ENCODE measurements around the gene ZNF738.
"Not testable (repeated sequence)": the region's sequence is repeated elsewhere in the genome, so short reads cannot be mapped to it uniquely, and the experiment has no call there.

The ZNF738 gene

DNA sequence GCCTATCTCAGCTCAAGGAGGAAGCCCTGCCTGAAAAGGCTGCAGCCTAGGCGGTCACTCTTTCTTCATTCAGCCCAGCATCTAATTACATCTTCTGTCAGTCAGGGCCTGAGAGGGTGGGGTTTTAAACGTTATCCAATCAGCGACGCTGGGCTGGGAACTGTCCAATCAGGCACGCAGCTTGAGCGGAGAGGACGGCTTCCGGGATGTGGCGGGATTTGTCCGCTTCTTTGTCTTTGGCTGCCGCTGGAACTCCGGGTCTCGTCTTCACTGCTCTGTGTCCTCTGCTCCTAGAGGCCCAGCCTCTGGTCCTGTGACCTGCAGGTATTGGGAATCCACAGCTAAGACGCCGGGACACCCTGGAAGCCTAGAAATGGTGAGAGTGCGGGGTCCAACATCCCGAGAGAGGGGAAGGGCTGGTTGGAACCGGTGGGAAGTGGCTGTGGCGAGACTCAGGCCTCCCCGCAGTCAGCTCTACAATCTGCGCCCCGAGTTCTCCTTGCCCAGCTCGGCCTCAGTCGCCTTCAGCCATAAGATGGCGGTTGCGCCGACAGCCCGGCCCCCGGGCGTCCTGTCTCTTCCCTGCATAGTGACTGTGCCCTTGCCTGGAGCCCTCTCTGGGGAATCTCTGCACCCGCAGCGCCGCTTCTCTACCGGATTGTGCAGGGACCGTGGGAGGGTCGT, at the start of gene ZNF738:
Gene ZNF738 (plus strand): TSS at position 233 of the 684 bp plus-strand sequence. CDS start 141 bp downstream, at position 374.
- peak; percentile 68 to 74 for DNase-seq

DNA sequence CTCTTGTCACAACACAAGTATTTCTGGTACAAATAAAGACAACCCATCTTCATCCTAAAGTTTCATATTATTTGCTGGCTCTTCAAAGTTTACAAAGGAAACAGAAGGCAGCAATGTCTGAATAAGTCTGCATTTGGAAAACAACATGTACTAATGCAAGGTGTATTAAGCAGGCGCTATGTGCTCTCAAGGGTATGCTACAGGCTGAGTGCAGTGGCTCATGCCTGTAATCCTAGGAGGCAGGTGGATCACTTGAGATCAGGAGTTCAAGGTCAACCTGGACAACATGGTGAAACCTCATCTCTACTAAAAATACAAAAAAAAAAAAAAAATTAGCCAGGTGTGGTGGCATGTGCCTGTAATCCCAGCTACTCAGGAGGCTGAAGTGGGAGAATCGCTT, 46.0 kb upstream of the ZNF738 start:
- DNase-seq, result not testable (repeated sequence)

DNA sequence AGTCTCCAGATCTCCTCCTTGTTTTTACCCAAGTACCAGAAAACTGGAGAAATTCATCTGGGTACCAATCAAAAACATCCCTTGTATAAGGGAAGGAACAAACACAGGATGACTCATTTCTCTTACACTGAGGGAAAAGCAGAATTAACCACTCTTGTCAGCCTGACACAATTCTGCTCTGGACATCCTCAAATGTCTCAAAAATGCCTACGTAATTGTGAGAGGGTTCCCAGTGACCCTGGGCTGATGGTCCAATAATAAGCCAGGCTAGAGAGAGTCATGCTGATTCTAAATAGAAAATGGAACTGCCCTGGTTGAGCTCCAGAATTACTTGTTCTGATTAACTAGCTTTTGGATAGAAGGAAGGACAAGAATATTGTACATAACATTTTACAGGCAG, 44.1 kb upstream of the ZNF738 start:
- no peak for DNase-seq

DNA sequence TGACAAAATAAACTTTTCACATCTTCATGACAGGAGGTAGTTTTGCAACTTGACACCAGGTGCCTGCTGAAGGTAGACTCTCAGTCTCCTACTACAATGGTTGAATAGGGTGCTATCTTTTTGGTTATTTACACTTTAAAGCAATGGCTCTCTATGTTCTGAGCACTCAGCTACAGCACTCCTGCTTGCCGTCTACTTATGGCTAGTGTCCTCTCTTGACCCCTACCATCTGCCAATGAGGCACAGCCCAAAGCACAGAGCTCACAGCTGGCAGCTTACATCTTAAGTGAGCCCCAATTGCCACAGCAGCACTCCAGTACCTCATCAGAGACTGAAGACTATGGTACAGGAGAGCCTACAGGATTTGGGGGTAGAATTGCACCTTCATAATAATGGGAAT, 41.0 kb upstream of the ZNF738 start:
- no peak for DNase-seq

DNA sequence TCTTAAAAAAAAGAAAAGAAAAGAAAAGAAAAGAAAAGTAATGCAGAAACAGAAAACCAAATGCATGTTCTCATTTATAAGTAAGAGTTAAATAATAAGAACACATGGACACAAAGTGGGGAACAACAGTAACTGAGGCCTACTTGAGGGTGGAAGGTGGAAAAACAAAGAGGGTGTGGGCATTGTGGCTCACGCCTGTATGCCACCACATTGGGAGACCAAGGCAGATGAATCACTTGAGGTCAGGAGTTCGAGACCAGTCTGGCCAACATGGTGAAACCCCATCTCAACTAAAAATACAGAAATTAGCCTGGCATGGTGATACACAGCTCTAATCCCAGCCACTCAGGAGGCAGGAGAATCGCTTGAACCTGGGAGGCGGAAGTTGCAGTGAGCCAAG, 37.7 kb upstream of the ZNF738 start:
- no peak for DNase-seq

DNA sequence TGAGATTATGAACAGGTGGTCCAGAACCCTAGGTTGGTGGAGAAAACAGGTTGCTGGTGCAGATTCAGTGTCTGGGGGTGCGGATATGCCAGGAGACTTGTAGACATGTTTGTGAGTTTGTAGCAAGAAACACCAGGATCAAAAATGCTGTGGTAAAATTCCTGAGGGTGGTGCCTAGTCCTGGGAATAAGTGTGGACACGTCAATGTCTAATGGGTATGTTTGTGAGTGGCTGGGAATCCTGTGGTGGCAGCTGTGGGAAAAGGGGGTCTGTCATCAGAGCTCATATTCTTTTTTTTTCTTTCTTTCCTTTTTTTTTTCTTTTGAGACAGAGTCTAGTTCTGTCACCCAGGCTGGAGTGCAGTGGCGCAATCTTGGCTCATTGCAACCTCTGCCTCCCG, 36.8 kb upstream of the ZNF738 start:
- no peak for DNase-seq

DNA sequence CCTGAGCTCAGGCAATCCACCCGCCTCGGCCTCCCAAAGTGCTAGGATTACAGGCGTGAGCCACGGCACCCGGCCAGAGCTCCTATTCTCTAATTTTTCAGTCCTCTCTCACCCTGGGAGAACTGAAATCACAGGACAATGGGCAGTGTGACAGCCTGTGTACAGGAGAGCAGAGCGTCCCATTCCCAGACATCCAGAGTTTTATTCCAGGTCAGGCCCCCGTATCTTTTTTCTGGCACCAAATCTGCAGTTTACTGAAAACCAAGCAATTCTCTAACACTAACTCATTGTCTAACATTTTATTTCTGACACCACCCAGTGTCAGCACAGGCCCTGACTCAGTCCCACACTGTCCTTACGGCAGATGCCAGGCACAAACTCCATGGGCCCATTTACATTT, 36.3 kb upstream of the ZNF738 start:
- DNase-seq, result no peak

DNA sequence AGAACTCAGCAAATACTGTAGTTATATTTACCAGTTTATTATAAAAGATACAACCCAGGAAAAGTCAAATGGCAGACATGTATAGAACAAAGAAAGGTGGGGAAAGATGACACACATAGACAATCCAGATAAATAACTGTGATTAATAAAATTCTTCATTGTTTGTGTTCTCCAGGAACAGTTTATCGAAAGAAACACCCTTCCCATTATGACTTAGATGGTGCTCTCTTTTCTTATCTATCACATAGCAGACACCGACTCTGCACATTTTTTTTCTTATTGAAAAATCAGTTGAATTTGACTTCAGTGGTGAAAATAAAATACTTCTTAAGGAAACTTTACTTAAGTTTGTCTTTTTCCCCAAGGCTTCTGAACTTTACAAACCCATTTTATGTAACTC, 35.8 kb upstream of the ZNF738 start:
- DNase-seq, result no peak

DNA sequence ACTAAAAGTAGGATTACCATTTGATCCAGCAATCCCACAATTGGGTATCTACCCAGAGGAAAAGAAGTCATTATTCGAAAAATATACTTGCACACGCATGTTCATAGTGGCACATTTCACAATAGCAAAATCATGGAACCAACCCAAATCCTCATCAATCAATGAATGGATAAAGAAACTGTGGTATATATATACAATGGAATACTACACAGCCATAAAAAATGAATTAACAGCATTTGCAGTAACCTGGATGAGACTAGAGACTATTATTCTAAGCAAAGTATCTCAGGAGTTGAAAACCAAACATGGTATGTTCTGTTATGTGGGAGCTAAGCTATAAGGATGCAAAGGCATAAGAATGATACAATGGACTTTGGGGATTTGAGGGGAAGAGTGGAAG, 32.6 kb upstream of the ZNF738 start:
- no peak for DNase-seq

DNA sequence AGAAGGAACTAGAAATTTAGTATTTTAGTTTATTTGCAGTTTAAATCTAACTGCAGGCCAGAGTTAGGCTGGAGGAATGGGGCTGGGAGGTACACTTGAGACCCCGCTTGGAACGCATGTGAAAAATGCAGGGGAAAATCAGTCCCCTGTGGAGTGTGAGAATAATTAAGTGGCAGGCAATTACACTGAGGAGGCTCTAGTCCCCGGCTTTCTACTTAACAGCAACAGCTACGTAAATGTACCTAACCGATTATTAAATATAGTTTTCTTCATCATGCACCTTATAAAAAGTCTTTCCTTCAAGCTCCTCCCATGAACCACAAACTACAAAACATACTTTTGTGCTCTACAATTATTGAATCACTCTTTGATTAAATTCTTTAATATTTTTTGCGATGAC, 30.4 kb upstream of the ZNF738 start:
- DNase-seq, result no peak

DNA sequence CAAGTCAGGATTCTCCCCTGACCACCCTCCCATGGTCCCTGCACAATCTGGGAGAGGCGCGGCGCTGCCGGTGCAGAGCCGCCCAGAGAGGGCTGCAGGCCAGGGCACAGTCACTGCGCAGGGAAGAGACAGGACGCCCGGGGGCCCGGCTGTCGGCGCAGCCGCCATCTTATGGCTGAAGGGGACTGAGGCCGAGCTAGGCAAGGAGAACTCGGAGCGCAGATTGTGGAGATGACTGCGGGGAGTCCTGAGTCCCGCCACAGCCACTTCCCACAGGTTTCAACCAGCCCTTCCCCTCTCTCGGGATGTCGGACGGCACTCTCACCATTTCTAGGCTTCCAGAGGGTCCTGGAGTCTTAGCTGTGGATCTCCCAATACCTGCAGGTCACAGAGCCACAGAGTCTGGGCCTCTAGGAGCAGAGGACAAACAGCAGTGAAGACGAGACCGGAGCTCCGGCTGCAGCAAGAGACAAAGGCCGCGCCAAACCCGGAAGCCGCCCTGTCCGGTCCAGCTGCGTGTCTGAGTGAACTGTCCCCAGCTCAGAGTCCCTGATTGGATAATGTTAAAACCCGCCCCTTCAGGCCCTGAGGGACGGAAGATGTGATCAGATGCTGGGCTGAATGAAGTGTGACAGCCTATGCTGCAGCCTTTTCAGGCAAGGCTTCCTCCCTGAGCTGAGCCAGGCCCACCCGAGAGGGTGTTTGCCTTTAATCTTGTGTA, 29.8 kb upstream of the ZNF738 start, which contains the start of gene ZNF708:
Gene ZNF708 (minus strand): TSS at position 526 of the 721 bp plus-strand sequence. CDS start 198 bp downstream, at position 328.
- peak; percentile 65 to 77 for DNase-seq

DNA sequence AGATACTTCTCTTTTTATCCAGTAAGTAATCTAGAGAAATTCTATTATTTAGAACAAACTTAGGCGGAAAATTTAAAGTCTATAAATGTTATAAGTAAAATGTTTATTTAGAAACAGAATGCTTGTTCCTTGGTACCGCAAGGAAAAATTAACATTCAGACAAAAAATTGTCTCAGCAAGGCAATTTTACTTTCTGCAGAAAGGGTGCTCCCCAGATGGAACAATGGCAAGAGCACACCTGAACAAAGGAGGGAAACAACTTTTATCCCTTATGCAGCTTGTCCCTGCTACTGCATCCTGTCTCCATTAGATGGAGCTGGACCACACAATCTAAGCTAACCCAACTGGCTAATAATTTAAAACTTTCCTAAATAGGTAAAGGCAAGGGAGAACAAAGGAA, 23.1 kb upstream of the ZNF738 start:
- no peak for DNase-seq

DNA sequence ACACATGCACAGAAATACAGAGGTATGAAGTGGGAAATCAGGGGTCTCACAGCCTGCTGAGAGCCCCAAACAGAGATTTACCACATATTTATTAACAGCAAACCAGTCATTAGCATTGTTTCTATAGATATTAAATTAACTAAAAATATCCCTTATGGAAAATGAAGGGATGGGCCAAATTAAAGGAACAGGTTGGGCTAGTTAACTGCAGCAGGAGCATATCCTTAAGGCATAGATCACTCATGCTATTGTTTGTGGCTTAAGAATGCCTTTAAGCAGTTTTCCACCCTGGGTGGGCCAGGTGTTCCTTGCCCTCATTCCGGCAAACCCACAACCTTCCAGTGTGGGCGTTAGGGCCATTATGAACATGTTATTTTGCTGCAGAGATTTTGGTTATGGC, 14.0 kb upstream of the ZNF738 start:
- DNase-seq, result not testable (repeated sequence)

DNA sequence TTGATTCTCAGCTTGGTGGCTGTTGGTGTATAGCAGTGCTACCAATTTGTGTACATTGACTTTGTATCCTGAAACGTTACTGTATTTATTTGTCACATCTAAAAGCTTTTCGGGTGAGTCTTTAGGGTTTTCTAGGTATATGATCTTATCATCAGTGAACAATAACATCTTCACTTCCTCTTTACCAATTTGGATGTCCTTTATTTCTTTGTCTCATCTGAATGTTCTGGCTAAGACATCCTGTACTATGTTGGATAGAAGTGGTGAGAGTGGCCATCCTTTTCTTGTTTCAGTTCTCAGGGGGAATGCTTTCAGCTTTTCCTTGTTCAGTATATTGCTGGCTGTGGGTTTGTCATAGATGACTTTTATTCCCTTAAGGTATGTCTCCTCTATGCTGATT, 6.0 kb upstream of the ZNF738 start:
- DNase-seq, result no peak

DNA sequence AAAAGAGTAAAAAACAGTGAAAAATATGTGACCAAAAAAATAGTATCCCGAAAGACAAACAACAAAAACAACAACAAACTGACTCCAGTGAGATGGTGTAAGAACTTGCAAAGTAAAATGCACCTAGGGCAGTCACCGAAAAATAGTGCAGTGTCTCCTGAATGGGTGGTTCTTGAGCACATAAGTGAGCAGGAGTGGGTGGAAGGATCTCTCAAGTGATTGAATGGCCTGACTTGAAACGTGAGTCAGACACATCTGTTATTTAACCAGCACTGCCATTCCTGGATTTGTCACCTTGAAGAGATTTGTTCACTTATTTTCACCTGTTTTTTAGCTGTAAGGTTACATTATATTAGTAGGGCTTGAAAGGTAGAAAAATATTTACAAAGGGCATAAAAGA, 3.5 kb downstream of the ZNF738 start:
- DNase-seq, result no peak

DNA sequence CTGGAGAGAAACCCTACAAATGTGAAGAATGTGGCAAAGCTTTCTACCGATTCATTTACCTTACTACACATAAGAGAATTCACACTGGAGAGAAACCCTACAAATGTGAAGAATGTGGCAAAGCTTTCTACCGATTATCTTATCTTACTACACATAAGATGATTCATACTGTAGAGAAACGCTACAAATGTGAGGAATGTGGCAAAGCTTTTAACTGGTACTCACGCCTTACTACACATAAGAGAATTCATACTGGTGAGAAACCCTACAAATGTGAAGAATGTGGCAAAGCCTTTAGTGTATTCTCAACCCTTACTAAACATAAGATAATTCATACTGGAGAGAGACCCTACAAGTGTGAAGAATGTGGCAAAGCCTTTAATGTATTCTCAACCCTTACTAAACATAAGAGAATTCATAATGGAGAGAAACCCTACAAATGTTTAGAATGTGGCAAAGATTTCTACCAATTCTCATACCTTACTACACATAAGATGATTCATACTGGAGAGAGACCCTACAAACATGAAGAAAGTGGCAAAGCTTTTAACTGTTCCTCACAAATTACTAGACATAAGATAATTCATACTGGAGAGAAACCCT, 25.3 kb downstream of the ZNF738 start:
- DNase-seq, result no peak

DNA sequence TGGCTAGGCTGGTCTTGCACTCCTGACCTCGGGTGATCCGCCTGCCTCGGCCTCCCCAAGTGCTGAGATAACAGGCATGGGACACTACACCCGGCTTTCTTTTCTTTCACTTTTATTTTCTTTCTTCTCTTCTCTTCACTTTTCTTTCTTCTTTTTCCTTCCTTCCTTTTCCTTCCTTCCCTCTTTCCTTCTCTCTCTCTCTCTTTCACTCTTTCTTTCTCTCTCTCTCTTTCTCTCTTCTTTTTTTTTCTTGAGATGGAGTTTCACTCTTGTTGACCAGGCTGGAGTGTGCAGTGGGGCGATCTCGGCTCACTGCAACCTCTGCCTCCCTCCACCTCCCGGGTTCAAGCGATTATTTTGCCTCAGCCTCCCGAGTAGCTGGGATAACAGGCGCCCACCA, 37.3 kb downstream of the ZNF738 start:
- DNase-seq, result no peak

DNA sequence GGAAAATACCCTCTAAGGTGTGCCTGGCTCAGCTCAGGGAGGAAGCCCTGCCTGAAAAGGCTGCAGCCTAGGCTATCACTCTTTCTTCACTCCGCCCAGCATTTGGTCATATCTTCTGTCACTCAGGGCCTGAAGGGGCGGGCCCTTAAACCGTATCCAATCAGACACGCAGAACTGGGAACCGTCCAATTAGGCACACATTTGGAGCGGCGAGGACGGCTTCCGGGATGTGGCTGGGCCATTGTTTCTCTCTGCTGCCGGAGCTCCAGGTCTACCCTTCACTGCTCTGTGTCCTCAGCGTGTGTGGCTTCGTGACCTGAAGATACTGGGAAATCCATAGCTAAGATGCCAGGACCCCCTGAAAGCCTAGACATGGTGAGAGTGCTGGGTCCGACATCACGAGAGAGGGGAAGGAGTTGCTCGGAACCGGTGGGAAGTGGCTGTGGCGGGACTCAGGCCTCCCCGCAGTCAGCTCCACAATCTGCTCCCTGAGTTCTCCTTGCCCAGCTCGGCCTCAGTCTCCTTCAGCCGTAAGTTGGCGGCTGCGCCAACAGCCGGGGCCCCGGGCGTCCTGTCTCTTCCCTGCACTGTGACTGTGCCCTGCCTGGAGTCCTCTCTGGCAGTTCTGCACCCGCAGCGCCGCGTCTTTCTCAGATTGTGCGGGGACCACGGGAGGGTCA, 38.2 kb downstream of the ZNF738 start, which contains the start of gene ZNF493:
Gene ZNF493 (plus strand): TSS at position 241 of the 680 bp plus-strand sequence. CDS start 105 bp downstream, at position 346.
- peak; percentile 80 to 90 for DNase-seq

DNA sequence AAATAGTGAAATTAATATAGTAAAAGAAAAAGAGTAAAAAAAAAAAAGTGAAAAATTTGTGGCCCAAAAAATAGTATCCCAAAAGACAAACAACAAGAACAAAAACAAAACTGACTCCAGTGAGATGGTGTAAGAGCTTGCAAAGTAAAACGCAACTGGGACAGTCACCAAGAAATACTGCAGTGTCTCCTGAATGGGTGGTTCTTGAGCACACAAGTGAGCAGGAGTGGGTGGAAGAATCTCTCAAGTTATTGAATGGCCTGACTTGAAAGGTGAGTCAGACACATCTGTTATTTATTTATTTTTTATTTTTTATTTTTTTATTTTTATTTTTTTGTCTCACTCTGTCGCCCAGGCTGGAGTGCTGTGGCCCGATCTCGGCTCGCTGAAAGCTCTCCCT, 40.1 kb downstream of the ZNF738 start:
- DNase-seq, result no peak

DNA sequence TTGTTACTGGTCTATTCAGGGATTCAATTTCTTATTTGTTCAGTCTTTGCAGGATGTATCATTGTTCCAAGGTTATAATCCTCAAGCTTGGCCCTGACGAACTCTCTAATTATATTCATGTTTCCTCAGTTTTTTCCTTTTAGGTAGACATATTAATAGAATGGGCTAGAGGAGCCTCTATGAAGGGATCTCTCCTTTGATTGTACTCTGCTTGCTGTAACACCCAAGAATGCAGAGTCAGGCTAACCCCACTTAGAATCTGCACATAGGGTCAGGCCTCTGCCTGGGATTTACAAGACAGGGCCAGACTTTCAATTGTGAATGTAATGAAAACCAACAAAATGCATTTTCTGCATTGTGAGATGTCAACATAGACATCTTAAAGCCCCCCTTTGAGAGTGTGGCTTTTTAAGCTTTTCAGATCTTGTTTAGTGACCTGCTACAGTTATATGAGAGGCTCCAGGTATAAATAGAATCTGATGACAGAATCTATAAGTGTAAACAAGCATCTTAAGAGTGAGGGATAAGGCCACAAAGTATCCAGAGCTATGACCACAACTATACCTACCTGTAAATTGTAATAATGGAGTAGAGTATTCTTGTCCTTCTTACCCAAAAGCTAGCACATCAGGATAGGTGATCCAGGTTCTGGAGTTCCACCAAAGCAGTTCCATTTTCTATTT, 43.6 kb downstream of the ZNF738 start:
- DNase-seq, result no peak

DNA sequence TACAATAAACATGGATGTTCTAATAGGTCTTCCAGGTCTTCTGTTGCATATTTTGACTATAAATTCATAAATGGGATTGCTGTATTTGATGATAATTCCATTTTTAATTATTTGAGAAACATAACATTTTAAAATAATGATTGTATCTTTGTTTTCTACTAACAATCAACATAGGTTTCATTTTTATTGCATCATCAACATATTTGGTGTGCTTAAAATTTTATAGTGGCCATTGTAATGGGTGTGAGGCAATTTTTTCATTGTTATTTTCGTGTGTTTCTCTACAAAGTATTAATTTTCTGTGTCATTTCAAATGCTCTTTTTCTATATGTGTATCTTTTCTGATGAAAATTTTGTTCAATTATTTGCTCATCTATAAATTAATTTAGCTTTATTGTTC, 51.4 kb downstream of the ZNF738 start:
- no peak for DNase-seq

DNA sequence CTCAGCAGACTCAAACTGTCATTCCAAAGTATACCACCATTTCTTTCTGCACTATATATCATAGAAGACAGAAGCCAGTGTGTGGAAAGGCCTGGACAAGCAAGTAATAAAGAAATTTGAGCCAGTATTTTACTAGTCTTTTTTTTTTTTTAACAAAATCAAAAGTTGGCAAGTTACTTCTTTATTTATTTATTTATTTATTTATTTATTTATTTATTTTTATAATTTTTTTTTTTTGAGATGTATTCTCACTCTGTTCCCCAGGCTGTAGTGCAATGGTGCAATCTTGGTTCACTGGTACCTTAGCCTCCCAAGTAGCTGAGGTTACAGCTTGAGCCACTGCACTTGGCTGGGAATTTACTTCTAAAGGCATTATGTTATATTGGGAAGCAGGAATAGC, 63.4 kb downstream of the ZNF738 start:
- DNase-seq, result no peak
